ENCODE data around the gene IGF1R. TPM values are rescaled to one million over a fixed set of nuclear protein-coding genes. Genes with fewer than 3 reads are reported as not detected.
"Not testable (repeated sequence)": the region's sequence is repeated elsewhere in the genome, so short reads cannot be mapped to it uniquely, and the experiment has no call there.

IGF1R gene
- total and polyA plus RNA-seq, 2 donors: 11.5 to 33.3 TPM

- no peak for DNase-seq (ENCODE audit: extremely low spot score)
- WGBS: 91% methylated on average over 22 of the region's 22 CpGs
- peaks cover 3% of the 10 kb centered on the region for H3K36me3 ChIP-seq (ENCODE audit: insufficient read depth)
- no peak overlapping the region for H3K4me3 ChIP-seq (ENCODE audit: low read depth, low read length)
- no peaks in the 10 kb centered on the region for H3K4me1 ChIP-seq (ENCODE audit: insufficient read depth)
- no peak overlapping the region for H3K27ac ChIP-seq (ENCODE audit: low read depth)
These were observed 310.7 kb downstream of the IGF1R start for GRCh38 chr15:98958918-98959639.

DNA sequence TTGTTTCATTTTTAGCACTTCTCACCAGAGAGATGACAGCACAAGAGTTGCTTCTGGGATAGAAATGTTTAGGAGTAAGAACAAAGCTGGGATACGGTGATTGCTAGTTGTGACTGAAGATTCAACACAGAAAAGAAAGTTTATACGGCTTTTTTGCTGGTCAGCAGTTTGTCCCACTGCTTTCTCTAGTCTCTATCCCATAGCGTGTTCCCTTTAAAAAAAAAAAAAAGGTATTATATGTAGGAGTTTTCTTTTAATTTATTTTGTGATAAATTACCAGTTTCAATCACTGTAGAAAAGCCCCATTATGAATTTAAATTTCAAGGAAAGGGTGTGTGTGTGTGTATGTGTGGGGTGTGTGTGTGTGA, 311.3 kb downstream of the IGF1R start:
- H3K4me3 ChIP-seq (ENCODE audit: low read depth, low read length): no peak overlapping the region
- H3K4me1 ChIP-seq (ENCODE audit: insufficient read depth): no peaks in the 10 kb centered on the region
- H3K27ac ChIP-seq (ENCODE audit: low read depth): no peak overlapping the region
- WGBS: 93% methylated on average over 3 of the region's 3 CpGs
- H3K36me3 ChIP-seq (ENCODE audit: insufficient read depth): peaks cover 3% of the 10 kb centered on the region
- no peak for DNase-seq (ENCODE audit: extremely low spot score)

DNA sequence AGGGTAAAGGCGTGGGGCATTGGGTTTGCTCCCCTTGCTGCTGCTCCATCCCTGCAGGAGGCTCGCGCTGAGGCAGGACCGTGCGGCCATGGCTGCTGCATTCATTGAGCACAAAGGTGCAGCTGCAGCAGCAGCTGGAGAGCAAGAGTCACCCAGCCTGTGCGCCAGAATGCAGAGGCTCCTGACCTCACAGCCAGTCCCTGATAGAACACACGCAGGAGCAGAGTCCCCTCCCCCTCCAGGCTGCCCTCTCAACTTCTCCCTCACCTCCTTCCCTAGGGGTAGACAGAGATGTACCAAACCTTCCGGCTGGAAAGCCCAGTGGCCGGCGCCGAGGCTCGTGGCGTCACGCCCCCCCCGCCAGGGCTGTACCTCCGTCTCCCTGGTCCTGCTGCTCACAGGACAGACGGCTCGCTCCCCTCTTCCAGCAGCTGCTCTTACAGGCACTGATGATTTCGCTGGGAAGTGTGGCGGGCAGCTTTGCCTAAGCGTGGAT, 312.3 kb downstream of the IGF1R start:
- Histone ChIP-seq H3K4me3 (ENCODE audit: low read depth, low read length) (no peak overlapping the region), H3K27ac (ENCODE audit: low read depth) (no peak overlapping the region), H3K4me1 (ENCODE audit: insufficient read depth) (no peaks in the 10 kb centered on the region), H3K36me3 (ENCODE audit: insufficient read depth) (peaks cover 3% of the 10 kb centered on the region)
- no peak for DNase-seq (ENCODE audit: extremely low spot score)
- 97% methylated on average over 21 of the region's 21 CpGs for WGBS

DNA sequence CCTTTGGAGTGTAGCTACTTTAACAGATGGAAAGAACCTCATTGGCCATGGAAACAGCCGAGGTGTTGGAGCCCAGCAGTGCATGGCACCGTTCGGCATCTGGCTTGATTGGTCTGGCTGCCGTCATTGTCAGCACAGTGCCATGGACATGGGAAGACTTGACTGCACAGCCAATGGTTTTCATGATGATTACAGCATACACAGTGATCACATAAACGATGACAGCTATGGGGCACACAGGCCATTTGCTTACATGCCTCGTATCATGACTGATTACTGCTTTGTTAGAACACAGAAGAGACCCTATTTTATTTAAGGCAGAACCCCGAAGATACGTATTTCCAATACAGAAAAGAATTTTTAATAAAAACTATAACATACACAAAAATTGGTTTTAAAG, 315.1 kb downstream of the IGF1R start:
- H3K4me3 ChIP-seq (ENCODE audit: low read depth, low read length): no peak overlapping the region
- WGBS: 96% methylated on average over 8 of the region's 8 CpGs
- peaks cover 2% of the 10 kb centered on the region for H3K36me3 ChIP-seq (ENCODE audit: insufficient read depth)
- no peaks in the 10 kb centered on the region for H3K4me1 ChIP-seq (ENCODE audit: insufficient read depth)
- no peak for DNase-seq (ENCODE audit: extremely low spot score)
- H3K27ac ChIP-seq (ENCODE audit: low read depth): no peak overlapping the region

- WGBS: 44% methylated on average over 8 of the region's 8 CpGs
- Histone ChIP-seq H3K36me3 (ENCODE audit: insufficient read depth) (no peaks in the 10 kb centered on the region), H3K4me3 (ENCODE audit: low read depth, low read length) (no peak overlapping the region), H3K27ac (ENCODE audit: low read depth) (no peak overlapping the region), H3K4me1 (ENCODE audit: insufficient read depth) (no peaks in the 10 kb centered on the region)
- DNase-seq (ENCODE audit: extremely low spot score): no peak
These were observed 316.3 kb downstream of the IGF1R start for GRCh38 chr15:98964466-98965133.

DNA sequence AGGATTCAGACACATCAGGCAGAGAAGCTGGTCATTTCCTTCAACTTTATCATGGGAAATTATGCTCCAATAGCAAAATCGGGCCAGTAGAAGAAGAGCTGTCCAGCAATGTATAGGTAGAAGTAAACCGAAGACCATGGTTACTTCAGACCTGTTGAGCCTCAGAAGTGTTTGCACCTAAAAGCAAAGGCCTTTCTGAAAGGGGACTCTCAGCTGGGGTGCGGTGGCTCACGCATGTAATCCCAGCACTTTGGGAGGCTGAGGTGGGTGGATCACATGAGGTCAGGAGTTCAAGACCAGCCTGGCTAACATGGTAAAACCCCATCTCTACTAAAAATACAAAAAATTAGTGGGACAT, 316.8 kb downstream of the IGF1R start:
- not testable (repeated sequence) for DNase-seq (ENCODE audit: extremely low spot score); H3K27ac ChIP-seq (ENCODE audit: low read depth); H3K4me1 ChIP-seq (ENCODE audit: insufficient read depth); H3K4me3 ChIP-seq (ENCODE audit: low read depth, low read length); H3K36me3 ChIP-seq (ENCODE audit: insufficient read depth)
- WGBS: 80% methylated on average over 4 of the region's 4 CpGs

DNA sequence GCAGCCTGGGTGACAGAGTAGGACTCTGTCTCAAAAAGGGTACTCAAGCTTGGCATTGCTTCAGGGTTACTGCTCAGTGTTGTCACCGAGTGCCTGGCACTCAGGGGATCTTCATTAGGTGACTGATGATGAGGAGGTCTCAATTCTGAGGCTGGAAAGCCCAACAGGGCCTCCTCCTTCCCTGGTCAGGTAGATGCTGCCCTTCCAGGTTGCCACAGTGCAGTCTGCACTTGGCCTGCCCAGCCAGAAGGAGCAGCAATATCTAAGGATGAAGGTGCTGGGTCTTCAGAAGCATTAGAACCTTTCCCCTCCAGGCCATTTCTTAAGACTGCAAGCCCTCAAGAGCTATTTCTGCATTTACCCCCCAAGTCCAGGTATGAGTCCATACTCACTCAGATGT, 317.3 kb downstream of the IGF1R start:
- no peak for DNase-seq (ENCODE audit: extremely low spot score)
- no peak overlapping the region for H3K4me3 ChIP-seq (ENCODE audit: low read depth, low read length)
- WGBS: 98% methylated on average over 1 of the region's 1 CpG
- no peak overlapping the region for H3K27ac ChIP-seq (ENCODE audit: low read depth)
- no peaks in the 10 kb centered on the region for H3K36me3 ChIP-seq (ENCODE audit: insufficient read depth)
- H3K4me1 ChIP-seq (ENCODE audit: insufficient read depth): no peaks in the 10 kb centered on the region

DNA sequence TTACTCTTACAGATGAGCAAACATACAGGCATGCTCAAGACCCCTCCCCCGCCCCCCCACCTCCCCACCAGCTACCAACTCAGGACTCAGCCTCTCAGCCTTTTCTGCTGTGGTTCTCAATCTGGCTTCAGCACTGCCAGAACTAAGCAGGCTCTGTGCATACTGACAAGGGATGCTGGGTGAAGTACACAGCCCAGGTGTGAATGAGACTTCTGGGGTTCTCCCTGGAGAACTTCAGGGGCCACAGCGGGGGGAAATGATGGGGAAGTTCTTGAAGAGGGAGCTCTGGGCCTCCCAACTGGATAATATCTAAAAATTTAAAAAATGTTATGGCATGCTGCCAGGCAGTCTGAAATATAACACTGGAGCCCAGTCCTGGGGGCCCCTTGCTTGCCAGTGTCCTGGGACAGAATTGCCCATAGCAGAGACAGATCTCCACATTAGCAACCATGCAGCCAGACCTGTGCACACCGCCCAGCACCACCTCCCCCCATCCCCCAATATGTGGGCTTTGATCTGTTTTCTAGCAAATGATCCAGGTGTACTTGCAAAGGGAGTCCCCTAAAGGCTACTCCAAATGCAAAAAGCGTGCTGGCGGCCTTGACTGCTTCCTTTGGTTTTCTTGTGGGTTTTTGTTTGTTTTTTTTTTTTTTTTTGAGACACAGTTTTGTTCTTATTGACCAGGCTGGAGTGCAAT, 317.9 kb downstream of the IGF1R start:
- WGBS: 62% methylated on average over 5 of the region's 5 CpGs

GRCh38 chr15:98967096-98967495, 318.8 kb downstream of the IGF1R start:
- H3K4me3 ChIP-seq (ENCODE audit: low read depth, low read length): no peak overlapping the region
- no peak overlapping the region for H3K27ac ChIP-seq (ENCODE audit: low read depth)
- WGBS: 74% methylated on average over 5 of the region's 5 CpGs
- no peaks in the 10 kb centered on the region for H3K36me3 ChIP-seq (ENCODE audit: insufficient read depth)
- no peak for DNase-seq (ENCODE audit: extremely low spot score)
- no peaks in the 10 kb centered on the region for H3K4me1 ChIP-seq (ENCODE audit: insufficient read depth)

More for the DNA sequence above, 317.9 kb downstream of the IGF1R start:
- H3K4me3 ChIP-seq (ENCODE audit: low read depth, low read length): no peak overlapping the region
- no peaks in the 10 kb centered on the region for H3K36me3 ChIP-seq (ENCODE audit: insufficient read depth)
- no peaks in the 10 kb centered on the region for H3K4me1 ChIP-seq (ENCODE audit: insufficient read depth)
- no peak overlapping the region for H3K27ac ChIP-seq (ENCODE audit: low read depth)
- no peak for DNase-seq (ENCODE audit: extremely low spot score)

DNA sequence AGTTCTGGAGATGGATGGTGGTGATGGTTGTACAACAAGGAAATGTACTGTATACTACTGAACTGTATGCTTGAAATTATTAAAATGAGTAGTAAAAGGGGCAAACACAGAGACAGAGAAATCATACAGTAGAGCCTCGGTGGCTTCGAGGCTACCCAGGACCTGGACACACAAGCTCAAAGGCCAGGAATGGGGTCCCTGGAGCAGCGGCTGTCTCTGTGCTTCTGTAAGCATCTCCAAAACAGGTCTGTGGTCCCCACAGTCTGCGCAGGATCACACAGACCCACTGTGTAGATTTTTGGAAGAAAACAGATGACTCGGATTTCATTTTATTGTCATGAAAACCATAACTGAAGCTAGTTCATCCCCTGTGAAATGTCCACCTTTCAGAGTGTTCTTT, 319.6 kb downstream of the IGF1R start:
- no peak for DNase-seq (ENCODE audit: extremely low spot score)

DNA sequence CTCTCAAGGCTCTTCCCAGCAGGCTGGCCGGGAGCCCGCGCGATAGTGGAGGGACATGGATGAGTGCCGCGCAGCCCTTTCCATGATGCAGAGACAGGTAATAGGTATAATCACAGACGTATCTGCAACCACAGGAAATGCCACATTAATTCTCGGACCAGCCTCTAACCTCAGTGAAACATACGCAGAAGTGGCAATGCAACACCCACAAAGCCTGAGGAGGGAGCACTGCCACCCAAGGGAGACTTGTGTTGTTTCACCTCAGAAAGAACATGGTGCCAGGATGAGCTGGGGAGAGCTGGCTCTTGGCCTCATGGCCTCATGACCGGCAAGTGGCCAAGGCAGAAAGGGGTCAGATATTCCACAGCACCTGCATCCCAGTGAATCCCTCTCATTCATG, 320.2 kb downstream of the IGF1R start:
- Histone ChIP-seq H3K36me3 (ENCODE audit: insufficient read depth) (no peaks in the 10 kb centered on the region), H3K4me1 (ENCODE audit: insufficient read depth) (no peaks in the 10 kb centered on the region), H3K27ac (ENCODE audit: low read depth) (no peak overlapping the region), H3K4me3 (ENCODE audit: low read depth, low read length) (no peak overlapping the region)
- no peak for DNase-seq (ENCODE audit: extremely low spot score)
- WGBS: 92% methylated on average over 10 of the region's 10 CpGs

More for the DNA sequence above, 319.6 kb downstream of the IGF1R start:
- Histone ChIP-seq H3K27ac (ENCODE audit: low read depth) (no peak overlapping the region), H3K4me1 (ENCODE audit: insufficient read depth) (no peaks in the 10 kb centered on the region), H3K4me3 (ENCODE audit: low read depth, low read length) (no peak overlapping the region), H3K36me3 (ENCODE audit: insufficient read depth) (no peaks in the 10 kb centered on the region)
- WGBS: 92% methylated on average over 5 of the region's 5 CpGs

DNA sequence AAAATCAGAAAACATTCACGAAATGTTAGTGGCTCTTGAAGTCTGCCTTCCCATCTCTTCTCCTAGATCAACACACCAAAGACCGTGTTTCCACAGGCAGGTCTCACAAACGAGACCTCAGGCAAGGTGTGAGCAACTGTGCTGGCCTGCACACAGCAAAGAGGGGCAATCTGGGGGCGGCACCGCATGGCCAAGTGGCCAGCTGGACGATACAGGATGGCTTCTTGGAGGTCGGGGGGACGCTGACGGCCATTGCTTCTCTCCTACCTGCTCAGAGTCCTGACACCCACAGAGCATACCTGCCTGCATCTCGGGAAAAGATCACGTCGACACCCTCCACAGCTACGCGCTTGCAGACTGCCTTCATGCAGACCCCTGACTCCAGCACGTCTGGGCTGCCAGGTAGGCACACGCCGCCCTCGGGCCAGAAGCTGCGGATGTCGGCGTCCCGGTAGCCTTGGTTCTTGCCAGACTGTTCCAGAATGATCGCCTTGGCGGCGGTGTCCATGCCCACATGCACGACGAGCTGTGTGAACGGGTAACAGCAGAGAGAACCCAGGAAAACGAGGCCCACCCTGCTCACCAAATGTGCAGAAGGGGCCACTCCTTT, 320.9 kb downstream of the IGF1R start:
- H3K36me3 ChIP-seq (ENCODE audit: insufficient read depth): no peaks in the 10 kb centered on the region
- no peak for DNase-seq (ENCODE audit: extremely low spot score)
- 94% methylated on average over 29 of the region's 29 CpGs for WGBS
- no peak overlapping the region for H3K27ac ChIP-seq (ENCODE audit: low read depth)
- H3K4me1 ChIP-seq (ENCODE audit: insufficient read depth): no peaks in the 10 kb centered on the region
- H3K4me3 ChIP-seq (ENCODE audit: low read depth, low read length): no peak overlapping the region

- WGBS: 94% methylated on average over 8 of the region's 8 CpGs
- no peak overlapping the region for H3K27ac ChIP-seq (ENCODE audit: low read depth)
These were observed 322.5 kb downstream of the IGF1R start for GRCh38 chr15:98970799-98971198.

More at GRCh38 chr15:98970799-98971198, 322.5 kb downstream of the IGF1R start:
- Histone ChIP-seq H3K4me3 (ENCODE audit: low read depth, low read length) (no peak overlapping the region), H3K4me1 (ENCODE audit: insufficient read depth) (no peaks in the 10 kb centered on the region), H3K36me3 (ENCODE audit: insufficient read depth) (no peaks in the 10 kb centered on the region)
- no peak for DNase-seq (ENCODE audit: extremely low spot score)
